ENCODE measurements around the gene IL12A.

DNA sequence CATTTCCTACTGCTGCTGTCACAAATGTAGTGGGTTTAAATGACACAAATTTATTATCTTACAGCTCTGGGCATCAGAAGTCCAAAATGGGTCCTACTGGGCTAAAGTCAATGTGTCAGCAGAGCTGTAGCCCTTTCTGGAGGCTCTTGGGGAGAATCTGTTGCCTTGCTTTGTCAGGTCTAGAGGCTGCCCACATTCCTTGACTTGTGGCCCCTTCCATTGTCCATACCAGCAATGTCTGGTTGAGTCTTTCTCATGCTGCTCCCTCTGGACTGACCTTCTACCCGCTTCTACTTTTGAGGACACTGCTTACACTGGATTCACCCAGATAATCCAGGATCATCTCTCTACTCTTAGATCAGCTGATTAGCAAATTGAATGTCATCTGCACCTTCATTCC, 3.0 kb downstream of the IL12A start:
- TF ChIP-seq, protein P1, sequence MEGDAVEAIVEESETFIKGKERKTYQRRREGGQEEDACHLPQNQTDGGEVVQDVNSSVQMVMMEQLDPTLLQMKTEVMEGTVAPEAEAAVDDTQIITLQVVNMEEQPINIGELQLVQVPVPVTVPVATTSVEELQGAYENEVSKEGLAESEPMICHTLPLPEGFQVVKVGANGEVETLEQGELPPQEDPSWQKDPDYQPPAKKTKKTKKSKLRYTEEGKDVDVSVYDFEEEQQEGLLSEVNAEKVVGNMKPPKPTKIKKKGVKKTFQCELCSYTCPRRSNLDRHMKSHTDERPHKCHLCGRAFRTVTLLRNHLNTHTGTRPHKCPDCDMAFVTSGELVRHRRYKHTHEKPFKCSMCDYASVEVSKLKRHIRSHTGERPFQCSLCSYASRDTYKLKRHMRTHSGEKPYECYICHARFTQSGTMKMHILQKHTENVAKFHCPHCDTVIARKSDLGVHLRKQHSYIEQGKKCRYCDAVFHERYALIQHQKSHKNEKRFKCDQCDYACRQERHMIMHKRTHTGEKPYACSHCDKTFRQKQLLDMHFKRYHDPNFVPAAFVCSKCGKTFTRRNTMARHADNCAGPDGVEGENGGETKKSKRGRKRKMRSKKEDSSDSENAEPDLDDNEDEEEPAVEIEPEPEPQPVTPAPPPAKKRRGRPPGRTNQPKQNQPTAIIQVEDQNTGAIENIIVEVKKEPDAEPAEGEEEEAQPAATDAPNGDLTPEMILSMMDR (optimal IDR thresholded peaks at IDR 0.05 in 1 of 3, IDR thresholded peaks at IDR 0.05 in 1 of 3, conservative IDR thresholded peaks at IDR 0.05 in 1 of 3; ENCODE audit: extremely low read depth in 1 of 3, insufficient read depth in 2 of 3, low read length in 3 of 3) = no peak
- TF ChIP-seq EZH2 (IDR thresholded peaks at IDR 0.05; ENCODE audit: low read length) = no peak
